Activated CD4-positive, alpha-beta T cell treated with anti-CD3 and anti-CD28 coated beads, Interleukin-2, Interleukin-6, amounts not matched to agents 100 ng/mL and 50 ng/mL, durations not matched to agents 16 hours and 8 hours (primary cell): ENCODE measurements around the gene AMIGO1.
A peak's percentile ranks its signal among the peaks of the same experiment; 100 is the strongest.
"Not testable (repeated sequence)": the region's sequence is repeated elsewhere in the genome, so short reads cannot be mapped to it uniquely, and the experiment has no call there.

Experiments used
- DNase-seq: peaks from one replicate; pipeline ENCODE4 v3.0.0-alpha.2; 2020

Gene AMIGO1

GRCh38 chr1:109482791-109483671 lies 26.5 kb downstream of the AMIGO1 start:
- DNase-seq, result peak; percentile 37

- DNase-seq, result no peak
These were observed 27.3 kb downstream of the AMIGO1 start for GRCh38 chr1:109482242-109482641.

DNA sequence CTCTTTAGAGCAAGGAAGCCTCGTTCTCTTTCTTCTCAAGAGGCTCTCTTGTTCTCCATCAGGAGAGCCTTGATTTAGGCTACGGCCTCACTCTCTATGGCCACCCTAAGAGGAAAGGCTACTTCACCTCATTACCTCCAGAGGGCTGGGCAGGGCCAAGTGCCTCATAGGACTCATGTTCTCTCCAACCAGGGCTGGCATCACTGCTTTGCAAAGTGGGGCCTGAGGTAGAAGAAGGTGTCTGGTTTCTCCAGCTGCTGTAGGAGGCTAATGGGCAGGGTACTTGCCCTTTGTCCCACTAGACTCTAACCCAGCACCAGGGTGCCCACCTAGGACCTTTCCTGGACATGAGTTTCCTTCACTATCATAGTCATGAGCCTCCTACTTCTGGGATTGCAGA lies 27.9 kb downstream of the AMIGO1 start:
- DNase-seq, result no peak

DNA sequence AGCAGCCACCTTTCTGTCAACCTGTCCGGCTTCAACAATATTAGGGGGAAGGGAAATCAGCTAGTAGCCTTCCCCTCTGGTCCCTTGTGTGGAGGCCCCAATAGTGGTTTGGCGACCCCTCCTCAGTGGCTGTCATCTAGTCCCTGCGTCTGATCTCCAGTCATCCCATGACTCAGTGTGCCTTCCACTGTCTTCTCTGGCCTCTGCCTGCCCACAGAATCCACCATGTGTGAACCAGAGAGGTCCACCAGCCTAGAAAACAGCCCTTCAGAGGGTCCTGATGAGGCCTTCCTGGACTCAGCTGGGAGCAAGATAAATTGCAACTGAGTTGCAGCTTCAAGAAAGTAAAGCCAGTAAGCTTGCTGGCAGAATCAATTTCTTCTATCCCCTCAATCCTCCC lies 29.6 kb downstream of the AMIGO1 start:
- no peak for DNase-seq

DNA sequence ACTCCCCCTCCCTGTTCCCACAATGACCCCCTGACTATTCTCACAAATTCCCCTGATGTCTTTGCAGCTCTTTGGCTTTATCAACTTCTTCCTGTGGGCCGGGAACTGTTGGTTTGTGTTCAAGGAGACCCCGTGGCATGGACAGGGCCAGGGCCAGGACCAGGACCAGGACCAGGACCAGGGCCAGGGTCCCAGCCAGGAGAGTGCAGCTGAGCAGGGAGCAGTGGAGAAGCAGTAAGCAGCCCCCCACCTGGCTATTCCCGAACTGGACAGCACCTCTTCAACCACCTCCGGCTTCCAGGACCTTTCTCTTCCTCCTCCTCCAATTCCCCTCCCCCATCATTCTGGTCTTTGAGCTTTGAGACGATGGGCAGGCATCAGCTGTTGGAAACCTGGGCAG lies 30.2 kb downstream of the AMIGO1 start:
- no peak for DNase-seq

DNA sequence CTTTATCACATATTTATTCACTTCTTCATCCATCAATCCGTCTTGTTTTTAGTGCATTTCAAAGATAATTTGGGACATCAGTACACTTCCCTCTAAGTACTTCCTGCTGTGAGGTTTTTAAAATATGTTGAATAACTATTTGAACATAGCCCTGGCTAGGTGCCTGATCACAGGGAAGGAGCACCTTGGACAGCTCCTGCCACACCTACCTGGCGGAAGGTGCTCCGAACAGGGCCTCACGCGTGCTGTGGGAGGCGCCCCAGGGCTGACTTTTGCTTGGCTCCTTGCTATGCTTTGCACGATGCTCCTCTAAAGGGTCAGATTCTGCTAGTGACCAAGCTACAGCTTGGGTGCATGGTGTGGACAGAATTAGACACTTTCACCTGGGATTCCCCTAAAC lies 30.7 kb downstream of the AMIGO1 start:
- DNase-seq, result no peak

GRCh38 chr1:109477821-109478220 lies 31.7 kb downstream of the AMIGO1 start:
- DNase-seq, result no peak

GRCh38 chr1:109476825-109477224 lies 32.7 kb downstream of the AMIGO1 start:
- no peak for DNase-seq

GRCh38 chr1:109475261-109475660 lies 34.3 kb downstream of the AMIGO1 start:
- DNase-seq, result no peak

- DNase-seq, result no peak
These were observed 34.8 kb downstream of the AMIGO1 start for GRCh38 chr1:109474697-109475096.

GRCh38 chr1:109473284-109474057 lies 36.1 kb downstream of the AMIGO1 start:
- not testable (repeated sequence) for DNase-seq

DNA sequence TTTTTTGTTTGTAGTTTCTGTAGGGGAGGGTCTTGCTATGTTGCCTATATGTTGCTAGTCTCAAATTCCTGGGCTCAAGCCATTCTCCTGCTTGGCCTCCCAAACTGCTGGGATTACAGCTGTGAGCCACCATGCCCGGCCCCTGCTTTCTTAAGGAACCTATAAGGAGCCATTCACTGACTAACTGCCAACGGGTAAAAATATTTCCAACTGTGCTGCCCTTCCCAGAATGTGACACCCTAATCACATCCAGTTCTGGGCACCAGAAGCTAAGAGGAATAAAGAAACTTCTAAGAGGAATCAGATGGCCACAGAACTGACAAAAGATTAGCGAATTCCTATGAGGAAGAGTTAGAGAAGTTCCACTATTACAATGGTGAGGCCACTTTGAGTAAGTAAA lies 36.7 kb downstream of the AMIGO1 start:
- DNase-seq, result no peak

GRCh38 chr1:109470245-109470644 lies 39.3 kb downstream of the AMIGO1 start:
- DNase-seq, result no peak

DNA sequence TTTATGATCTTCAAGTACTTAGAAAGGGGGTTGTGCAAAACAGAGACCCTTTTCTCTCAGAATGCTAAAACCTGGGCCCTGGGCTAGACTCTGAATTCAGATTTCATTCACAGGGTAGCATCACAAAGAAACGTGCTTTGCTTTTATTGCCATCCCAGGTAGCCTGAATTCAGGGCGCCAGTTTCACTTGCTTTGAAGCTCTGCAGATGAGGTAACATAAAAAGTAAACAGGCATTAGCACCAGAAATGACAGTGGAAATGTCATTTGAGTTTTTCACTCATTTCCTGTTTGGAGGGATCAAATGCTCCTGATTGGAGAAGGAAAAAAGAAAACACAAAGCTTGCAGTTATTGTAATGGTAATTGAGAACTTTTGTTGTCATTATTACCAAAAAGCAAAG lies 40.6 kb downstream of the AMIGO1 start:
- DNase-seq, result no peak

GRCh38 chr1:109468061-109468460 lies 41.5 kb downstream of the AMIGO1 start:
- DNase-seq, result no peak

GRCh38 chr1:109467301-109467777 lies 42.2 kb downstream of the AMIGO1 start:
- no peak for DNase-seq

DNA sequence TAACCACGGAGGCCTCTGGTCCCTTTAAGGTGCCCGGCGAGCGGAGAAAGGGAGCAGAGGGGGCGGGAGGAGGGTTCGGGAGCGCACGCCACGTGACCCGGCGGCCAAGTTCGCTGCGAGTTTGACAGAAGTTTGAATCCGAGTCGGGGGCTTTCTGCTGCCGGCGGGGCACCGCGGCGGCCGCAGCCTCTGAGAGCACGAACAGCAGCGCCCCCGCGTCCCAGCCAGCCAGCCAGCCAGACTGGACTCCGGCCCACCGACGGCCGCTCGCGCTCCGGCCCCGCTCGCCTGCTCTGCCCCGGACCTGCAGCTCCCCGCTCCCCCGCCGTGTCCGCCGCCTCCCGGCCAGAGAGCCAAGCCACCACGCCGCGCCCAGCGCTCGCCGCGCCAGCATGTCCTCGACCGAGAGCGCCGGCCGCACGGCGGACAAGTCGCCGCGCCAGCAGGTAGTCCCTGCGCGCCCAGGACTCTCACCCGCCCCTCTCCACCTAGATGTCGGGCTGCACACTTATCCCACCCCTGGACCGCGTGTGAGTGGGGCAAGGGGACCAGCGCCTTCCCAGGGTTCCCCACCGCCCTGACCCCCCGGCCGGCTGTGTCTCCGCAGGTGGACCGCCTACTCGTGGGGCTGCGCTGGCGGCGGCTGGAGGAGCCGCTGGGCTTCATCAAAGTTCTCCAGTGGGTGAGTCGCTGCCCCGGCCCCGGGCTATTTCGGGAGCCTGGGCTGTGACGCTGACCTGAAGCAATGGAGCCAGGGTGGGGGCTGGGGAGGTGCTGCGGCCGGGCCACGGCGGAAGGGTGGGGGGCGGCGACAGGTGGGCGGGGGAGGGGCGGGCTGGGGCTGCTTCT lies 42.9 kb downstream of the AMIGO1 start, which contains the start of gene SYPL2:
SYPL2 (plus strand) TSS at position 95 of the 849 bp plus-strand sequence; CDS start at position 393, 298 bp downstream.
- DNase-seq, result no peak

DNA sequence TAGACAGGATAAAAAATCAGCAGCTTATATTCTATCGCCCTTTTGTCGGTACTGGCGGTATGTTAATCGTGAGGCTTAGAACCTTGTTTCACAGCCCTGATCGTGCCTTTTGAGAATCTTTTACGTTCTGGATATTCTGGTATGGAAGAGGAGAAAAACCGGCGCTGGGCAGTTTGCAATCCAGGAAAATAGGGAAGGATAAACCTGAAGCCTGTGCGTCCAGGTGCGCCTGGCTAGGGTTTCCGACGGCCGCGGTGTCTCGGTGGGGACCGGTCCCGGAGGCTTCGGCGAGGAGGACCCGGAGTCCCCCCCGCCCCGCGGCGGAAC lies 43.4 kb downstream of the AMIGO1 start:
- DNase-seq, result no peak

- DNase-seq, result no peak
These were observed 51.7 kb downstream of the AMIGO1 start for GRCh38 chr1:109457819-109458218.

DNA sequence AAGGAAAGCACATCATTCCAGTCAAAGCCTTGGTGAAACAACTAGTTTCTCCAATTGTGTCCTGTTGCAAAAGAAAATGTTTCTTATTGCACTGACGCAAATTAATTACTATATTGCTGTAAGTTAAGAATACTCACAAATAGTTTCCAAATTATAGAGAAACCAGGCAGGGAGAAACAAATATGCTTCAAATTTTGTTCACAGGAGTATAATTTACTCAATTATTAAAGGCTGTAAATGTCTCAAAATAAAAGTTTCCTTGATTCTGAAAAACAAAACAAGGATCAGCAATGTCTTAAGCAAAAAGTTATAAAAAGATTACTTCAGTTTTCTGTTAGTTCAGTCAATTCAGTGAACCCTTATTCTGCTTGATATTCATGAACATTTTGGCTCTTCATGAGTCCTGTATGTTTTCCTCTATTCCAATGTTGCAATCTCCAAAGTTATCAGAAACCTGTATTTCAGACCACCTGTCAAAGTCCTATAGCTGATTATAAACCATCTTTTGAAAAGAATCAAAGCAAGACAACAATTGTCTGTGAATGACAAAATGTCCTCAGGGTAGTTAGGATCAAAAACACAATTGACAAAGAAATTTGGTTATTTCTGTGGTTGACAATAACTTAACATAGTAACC lies 54.9 kb downstream of the AMIGO1 start:
- no peak for DNase-seq
